Suprapubic skin (tissue), 3 donors: ENCODE measurements around the gene GAB1.

Experiments
- POLR2A ChIP-seq, 2 donors: fragments of 450-650 bp; IDR thresholded peaks; one replicate each; pipeline ENCODE4 v1.6.1; 2017; ENCODE audit warnings: antibody characterized with exemption in 2 of 2, mild to moderate bottlenecking in 2 of 2, moderate library complexity in 2 of 2
- TF ChIP-seq, protein P1 (sequence below), 2 donors: fragments of 200-600 bp in 1 of 2; fragments of 450-650 bp in 1 of 2; sonication (generic) in 1 of 2; IDR thresholded peaks; one replicate each; pipeline ENCODE4 v1.5.1; 2016 to 2019; ENCODE audit warnings: antibody characterized with exemption in 2 of 2, mild to moderate bottlenecking in 1 of 2, moderate library complexity in 1 of 2

DNA sequence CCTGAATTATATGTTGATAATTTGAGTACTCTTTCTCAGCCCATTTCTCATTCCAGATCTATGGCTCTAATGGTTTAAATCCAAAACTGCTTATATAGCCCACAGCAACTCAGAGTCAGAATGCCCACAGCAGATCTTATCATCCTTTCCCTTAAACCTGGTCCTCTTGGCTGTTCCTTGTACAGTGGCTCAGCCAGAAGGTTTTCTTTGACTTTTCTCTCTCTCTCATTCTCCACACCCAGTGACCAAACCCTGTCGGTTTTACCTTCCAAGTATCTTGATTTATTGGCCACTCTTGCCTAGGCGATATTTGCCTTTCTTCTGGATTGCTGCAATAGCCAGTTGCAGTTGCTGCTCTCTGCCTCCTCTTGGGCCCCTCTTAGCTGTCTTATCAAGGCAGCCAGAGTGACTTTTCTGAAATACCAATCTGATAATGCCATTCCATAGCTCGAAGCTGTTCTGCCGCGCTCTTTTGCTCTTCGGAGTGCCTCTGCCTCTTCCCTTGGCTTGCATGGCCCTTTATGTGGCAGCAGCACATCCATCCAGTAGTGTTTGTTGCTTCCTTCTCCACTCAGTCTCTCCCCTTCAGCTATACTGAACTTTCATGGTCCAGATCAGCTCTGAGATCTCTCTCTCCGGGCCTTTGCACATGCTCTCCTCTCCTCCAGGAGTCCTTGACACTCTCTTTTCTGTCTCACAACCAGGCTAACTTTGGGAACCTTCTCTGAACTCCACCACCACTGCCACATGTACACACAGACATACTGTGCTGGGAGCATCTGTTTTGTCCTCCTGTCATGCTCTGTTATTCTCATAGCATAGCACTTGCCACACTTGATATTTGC is 11.8 kb downstream of the GAB1 start:
- TF ChIP-seq, protein P1, sequence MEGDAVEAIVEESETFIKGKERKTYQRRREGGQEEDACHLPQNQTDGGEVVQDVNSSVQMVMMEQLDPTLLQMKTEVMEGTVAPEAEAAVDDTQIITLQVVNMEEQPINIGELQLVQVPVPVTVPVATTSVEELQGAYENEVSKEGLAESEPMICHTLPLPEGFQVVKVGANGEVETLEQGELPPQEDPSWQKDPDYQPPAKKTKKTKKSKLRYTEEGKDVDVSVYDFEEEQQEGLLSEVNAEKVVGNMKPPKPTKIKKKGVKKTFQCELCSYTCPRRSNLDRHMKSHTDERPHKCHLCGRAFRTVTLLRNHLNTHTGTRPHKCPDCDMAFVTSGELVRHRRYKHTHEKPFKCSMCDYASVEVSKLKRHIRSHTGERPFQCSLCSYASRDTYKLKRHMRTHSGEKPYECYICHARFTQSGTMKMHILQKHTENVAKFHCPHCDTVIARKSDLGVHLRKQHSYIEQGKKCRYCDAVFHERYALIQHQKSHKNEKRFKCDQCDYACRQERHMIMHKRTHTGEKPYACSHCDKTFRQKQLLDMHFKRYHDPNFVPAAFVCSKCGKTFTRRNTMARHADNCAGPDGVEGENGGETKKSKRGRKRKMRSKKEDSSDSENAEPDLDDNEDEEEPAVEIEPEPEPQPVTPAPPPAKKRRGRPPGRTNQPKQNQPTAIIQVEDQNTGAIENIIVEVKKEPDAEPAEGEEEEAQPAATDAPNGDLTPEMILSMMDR (IDR thresholded peaks at IDR 0.05) = no peak
- TF ChIP-seq POLR2A (IDR thresholded peaks at IDR 0.05) = no peak
